WTC11 (cell line): ENCODE data around the gene BBS1.

Source experiments
- ATF2 ChIP-seq: sonication (generic); formaldehyde crosslinking; IDR thresholded peaks from 2 replicates; pipeline ENCODE4 v1.8.1; 2022; ENCODE audit warnings: low read depth, missing genetic modification reagents, borderline replicate concordance
- CTCF ChIP-seq: fragments of 200-600 bp; IDR thresholded peaks from 2 replicates; pipeline ENCODE4 v1.8.0; 2022; ENCODE audit warnings: antibody characterized with exemption
- FOXP4 ChIP-seq: sonication (generic); formaldehyde crosslinking; IDR thresholded peaks from 2 replicates; pipeline ENCODE4 v1.8.0; 2022; ENCODE audit warnings: mild to moderate bottlenecking, missing genetic modification reagents
- KAT7 ChIP-seq: sonication (generic); formaldehyde crosslinking; IDR thresholded peaks from 2 replicates; pipeline ENCODE4 v1.8.1; 2023; ENCODE audit warnings: missing genetic modification reagents, mild to moderate bottlenecking, borderline replicate concordance
- MAX ChIP-seq: sonication (generic); formaldehyde crosslinking; IDR thresholded peaks from 2 replicates; pipeline ENCODE4 v1.8.0; 2022; ENCODE audit warnings: mild to moderate bottlenecking, missing genetic modification reagents
- NFYB ChIP-seq: sonication (generic); formaldehyde crosslinking; conservative IDR thresholded peaks from 2 replicates; pipeline ENCODE4 v1.8.0; 2022; ENCODE audit warnings: low read depth, missing genetic modification reagents

GRCh38 chr11:66562275-66562674 lies 51.8 kb downstream of the BBS1 start:
- TF ChIP-seq CTCF: no peak
- TF ChIP-seq MAX (CRISPR knock-in tag): no peak
- TF ChIP-seq ATF2 (CRISPR knock-in tag): no peak
- TF ChIP-seq NFYB: no peak
- TF ChIP-seq KAT7 (CRISPR knock-in tag): no peak
- no peak for TF ChIP-seq FOXP4 (CRISPR knock-in tag)
